Nephron progenitor cell (in vitro differentiated cells): Measurements from ENCODE around the gene AHDC1.
"Not testable (repeated sequence)": the region's sequence is repeated elsewhere in the genome, so short reads cannot be mapped to it uniquely, and the experiment has no call there.

ENCODE experiments used
- DNase-seq: peaks from one replicate; pipeline ENCODE4 v3.0.0; 2021
- H3K27ac Mint-ChIP-seq: 2 replicates; pipeline ENCODE4 v1.8.0; 2021; ENCODE audit warnings: mild to moderate bottlenecking, moderate library complexity, mixed read lengths
- H3K27me3 Mint-ChIP-seq: 2 replicates; pipeline ENCODE4 v1.8.0; 2021; ENCODE audit warnings: mild to moderate bottlenecking, low read depth, mixed read lengths; ENCODE audit not compliant: poor library complexity
- H3K36me3 Mint-ChIP-seq: 2 replicates; pipeline ENCODE4 v1.8.0; 2021; ENCODE audit warnings: low read depth, mixed read lengths
- H3K4me1 Mint-ChIP-seq: 2 replicates; pipeline ENCODE4 v1.8.0; 2021; ENCODE audit warnings: mixed read lengths
- H3K4me3 Mint-ChIP-seq: 2 replicates; pipeline ENCODE4 v1.8.0; 2021; ENCODE audit warnings: mild to moderate bottlenecking, moderate library complexity, mixed read lengths
- H3K9me3 Mint-ChIP-seq: 2 replicates; pipeline ENCODE4 v1.8.0; 2021; ENCODE audit warnings: mild to moderate bottlenecking, moderate library complexity, mixed read lengths
- TF ChIP-seq, protein P1 (sequence below): fragments of 200-600 bp; sonication (generic); IDR thresholded peaks from 2 replicates; pipeline ENCODE4 v1.5.0; 2021; ENCODE audit warnings: antibody characterized with exemption

AHDC1 gene

DNA sequence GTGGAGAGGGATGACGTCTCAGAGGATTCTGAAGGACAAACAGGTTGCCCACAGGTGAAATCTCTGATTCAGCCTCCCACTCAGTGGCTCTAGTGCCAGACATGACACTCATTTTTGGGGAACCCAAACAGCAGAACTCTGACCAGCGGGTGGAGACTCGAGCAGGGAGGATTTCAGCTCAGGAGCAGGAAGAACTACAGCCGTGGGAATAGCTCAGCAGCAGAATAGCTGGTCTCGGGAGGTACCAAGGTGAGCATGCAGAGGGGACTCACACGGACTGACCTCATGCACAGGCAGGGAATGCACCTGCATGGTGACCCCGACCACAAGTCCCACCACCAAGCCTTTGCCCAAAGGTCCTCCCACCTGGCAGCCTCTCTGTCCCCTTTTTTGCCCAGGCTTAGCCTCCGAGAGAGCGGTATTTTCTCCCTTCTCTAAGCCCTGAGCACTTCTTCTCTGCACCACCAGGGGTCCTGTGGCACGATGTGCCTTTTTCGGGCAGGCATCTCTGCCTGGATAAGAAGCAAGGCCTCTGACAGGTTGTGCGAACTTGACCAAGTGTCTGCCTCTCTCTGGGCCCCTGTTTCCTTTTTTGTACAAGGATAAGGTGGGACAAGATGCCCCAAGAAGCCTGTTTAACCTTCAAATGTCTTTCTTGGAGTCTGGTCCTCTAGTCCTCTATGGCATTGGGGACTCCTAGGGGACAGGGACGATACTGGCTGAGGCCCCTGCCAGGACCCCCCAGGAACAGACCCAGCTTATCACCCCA is 39.8 kb upstream of the AHDC1 start:
- Mint-ChIP-seq H3K27me3 (peaks cover 18% of the 10 kb centered on the region), H3K4me1 (peaks cover 4% of the 10 kb centered on the region), H3K36me3 (no peaks in the 10 kb centered on the region), H3K27ac (no peak overlapping the region), H3K4me3 (no peak overlapping the region), H3K9me3 (no peaks in the 10 kb centered on the region)
- TF ChIP-seq, protein P1, sequence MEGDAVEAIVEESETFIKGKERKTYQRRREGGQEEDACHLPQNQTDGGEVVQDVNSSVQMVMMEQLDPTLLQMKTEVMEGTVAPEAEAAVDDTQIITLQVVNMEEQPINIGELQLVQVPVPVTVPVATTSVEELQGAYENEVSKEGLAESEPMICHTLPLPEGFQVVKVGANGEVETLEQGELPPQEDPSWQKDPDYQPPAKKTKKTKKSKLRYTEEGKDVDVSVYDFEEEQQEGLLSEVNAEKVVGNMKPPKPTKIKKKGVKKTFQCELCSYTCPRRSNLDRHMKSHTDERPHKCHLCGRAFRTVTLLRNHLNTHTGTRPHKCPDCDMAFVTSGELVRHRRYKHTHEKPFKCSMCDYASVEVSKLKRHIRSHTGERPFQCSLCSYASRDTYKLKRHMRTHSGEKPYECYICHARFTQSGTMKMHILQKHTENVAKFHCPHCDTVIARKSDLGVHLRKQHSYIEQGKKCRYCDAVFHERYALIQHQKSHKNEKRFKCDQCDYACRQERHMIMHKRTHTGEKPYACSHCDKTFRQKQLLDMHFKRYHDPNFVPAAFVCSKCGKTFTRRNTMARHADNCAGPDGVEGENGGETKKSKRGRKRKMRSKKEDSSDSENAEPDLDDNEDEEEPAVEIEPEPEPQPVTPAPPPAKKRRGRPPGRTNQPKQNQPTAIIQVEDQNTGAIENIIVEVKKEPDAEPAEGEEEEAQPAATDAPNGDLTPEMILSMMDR: peak; percentile 85
- DNase-seq: peak; percentile 61

DNA sequence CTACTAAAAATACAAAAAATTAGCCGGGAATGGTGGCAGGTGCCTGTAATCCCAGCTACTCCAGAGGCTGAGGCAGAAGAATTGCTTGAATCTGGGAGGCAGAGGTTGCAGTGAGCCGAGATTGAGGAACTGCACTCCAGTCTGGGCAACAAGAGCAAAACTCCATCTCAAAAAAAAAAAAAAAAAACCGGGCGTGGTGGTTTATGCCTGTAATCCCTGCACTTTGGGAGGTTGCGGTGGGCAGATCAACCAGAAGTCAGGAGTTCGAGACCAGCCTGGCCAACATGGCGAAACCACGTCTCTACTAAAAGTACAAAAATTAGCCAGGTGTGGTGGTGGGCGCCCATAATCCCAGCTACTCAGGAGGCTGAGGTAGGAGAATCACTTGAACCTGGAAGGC is 36.6 kb upstream of the AHDC1 start:
- not testable (repeated sequence) for DNase-seq, H3K36me3 Mint-ChIP-seq, H3K9me3 Mint-ChIP-seq, H3K4me3 Mint-ChIP-seq, H3K27ac Mint-ChIP-seq, H3K4me1 Mint-ChIP-seq
- peaks cover 31% of the 10 kb centered on the region for H3K27me3 Mint-ChIP-seq

GRCh38 chr1:27638805-27639204 is 34.9 kb upstream of the AHDC1 start:
- TF ChIP-seq, protein P1: no peak
- H3K27me3 Mint-ChIP-seq: peaks cover 44% of the 10 kb centered on the region

GRCh38 chr1:27638047-27638734 is 34.2 kb upstream of the AHDC1 start:
- H3K36me3 Mint-ChIP-seq: no peaks in the 10 kb centered on the region
- H3K4me3 Mint-ChIP-seq: no peak overlapping the region
- peaks cover 10% of the 10 kb centered on the region for H3K4me1 Mint-ChIP-seq
- no peaks in the 10 kb centered on the region for H3K9me3 Mint-ChIP-seq
- H3K27me3 Mint-ChIP-seq: peaks cover 50% of the 10 kb centered on the region
- TF ChIP-seq, protein P1: no peak
- no peak for DNase-seq
- no peak overlapping the region for H3K27ac Mint-ChIP-seq

More at GRCh38 chr1:27638805-27639204, 34.9 kb upstream of the AHDC1 start:
- Mint-ChIP-seq H3K27ac (no peak overlapping the region), H3K4me1 (peaks cover 14% of the 10 kb centered on the region), H3K4me3 (no peak overlapping the region), H3K36me3 (no peaks in the 10 kb centered on the region), H3K9me3 (no peaks in the 10 kb centered on the region)
- DNase-seq: no peak

DNA sequence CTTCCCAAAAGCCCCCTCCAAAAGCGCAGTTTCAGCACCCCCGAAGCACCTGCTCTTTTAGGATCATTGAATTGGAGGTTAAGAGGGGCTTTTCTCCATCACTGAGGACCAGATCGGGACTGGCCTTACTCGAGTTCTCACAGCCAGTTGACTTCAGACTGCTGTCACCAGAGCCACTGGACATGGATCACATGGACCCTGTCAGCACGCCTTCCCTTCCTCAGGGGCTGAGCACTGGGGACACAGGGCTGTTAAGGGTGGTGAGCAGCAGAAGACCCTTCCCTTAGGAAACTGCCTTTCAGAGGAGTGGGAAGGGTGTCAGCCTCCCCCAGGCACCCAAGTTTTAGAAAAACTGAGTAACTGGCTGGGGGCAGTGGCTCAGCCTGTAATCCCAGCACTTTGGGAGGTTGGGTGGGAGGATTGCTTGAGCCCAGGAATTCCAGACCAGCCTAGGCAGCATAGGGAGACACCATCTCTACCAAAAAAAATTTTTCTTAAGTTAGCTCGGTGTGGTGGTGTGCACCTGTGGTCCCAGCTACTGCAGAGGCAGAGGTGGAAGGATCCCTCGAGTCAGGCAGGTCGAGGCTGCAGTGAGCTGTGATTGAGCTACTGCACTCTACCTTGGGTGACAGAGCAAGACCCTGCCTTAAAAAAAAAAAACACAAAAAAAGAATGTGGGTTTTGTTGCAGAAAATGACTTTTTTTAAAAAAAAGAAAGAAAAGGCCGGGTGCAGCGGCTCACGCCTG is 31.6 kb upstream of the AHDC1 start:
- peak overlapping the region; percentile 67 for H3K4me3 Mint-ChIP-seq
- no peak overlapping the region for H3K27ac Mint-ChIP-seq

More for the DNA sequence above, 31.6 kb upstream of the AHDC1 start:
- peaks cover 30% of the 10 kb centered on the region for H3K4me1 Mint-ChIP-seq
- H3K27me3 Mint-ChIP-seq: peaks cover 70% of the 10 kb centered on the region
- DNase-seq: no peak
- no peaks in the 10 kb centered on the region for H3K36me3 Mint-ChIP-seq
- TF ChIP-seq, protein P1: no peak
- H3K9me3 Mint-ChIP-seq: no peaks in the 10 kb centered on the region
